ENCODE results near the gene C19orf25. TPM values are rescaled to one million over a fixed set of nuclear protein-coding genes. Genes with fewer than 3 reads are reported as not detected.

The C19orf25 gene
- total and polyA plus RNA-seq, 2 of the 13 experiments (the other 11 are each of a cell fraction or from before 2014, with no cell fraction given), result 14.2 to 32.4 TPM

DNA sequence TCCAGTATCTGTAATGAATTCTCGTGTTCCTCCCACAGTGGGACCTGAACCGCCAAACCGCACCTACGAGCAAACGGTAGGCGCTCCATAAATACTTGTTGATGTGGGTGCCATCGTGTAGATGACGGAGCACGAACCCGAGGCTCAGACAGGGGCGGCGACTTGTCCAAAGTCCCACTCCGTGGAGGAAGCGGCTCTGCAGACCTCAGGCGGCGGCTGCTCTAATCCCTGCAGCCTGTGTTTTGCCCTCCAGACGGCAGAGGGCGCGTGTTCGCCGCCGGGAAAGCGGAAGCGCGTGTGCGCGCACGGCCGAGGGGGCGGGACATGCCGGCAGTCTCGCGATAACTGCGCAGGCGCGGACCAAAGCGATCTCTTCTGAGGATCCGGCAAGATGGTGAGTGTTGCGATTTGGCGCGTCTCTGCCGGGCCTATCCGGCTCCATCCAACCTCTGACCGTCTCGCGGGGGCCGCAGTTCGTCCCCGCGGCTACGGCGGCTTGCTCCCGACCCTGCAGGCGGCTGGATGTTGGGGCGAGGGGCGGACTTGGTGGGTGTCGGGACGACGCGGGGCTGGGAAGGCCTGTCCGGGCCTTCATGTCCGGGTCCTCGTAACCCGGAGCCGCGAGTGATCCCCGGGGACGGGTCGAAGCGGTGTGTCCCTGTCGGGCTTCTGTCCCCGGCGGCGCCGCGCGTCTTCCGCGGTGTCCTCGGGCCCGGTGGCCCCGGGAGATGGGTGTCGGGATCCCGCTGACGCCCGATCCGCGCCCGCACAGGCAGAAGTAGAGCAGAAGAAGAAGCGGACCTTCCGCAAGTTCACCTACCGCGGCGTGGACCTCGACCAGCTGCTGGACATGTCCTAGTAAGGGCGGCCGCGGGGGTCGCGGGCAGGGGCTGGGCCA is 40.7 kb downstream of the C19orf25 start, which contains the start of gene RPS15 (continued):
- TF ChIP-seq, protein P1, sequence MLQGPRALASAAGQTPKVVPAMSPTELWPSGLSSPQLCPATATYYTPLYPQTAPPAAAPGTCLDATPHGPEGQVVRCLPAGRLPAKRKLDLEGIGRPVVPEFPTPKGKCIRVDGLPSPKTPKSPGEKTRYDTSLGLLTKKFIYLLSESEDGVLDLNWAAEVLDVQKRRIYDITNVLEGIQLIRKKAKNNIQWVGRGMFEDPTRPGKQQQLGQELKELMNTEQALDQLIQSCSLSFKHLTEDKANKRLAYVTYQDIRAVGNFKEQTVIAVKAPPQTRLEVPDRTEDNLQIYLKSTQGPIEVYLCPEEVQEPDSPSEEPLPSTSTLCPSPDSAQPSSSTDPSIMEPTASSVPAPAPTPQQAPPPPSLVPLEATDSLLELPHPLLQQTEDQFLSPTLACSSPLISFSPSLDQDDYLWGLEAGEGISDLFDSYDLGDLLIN (CRISPR knock-in tag; IDR thresholded peaks at IDR 0.05; ENCODE audit: borderline replicate concordance), result peak; percentile 94; the same call in 1 of the 2 replicates
- TF ChIP-seq CSRNP1 (CRISPR knock-in tag; IDR thresholded peaks at IDR 0.05) (peak; percentile 65), ZNF10 (CRISPR knock-in tag; IDR thresholded peaks at IDR 0.05; ENCODE audit: borderline replicate concordance, low read depth) (no peak), STAT6 (CRISPR knock-in tag; IDR thresholded peaks at IDR 0.05; ENCODE audit: borderline replicate concordance) (peak; percentile 78; the same call in 1 of the 2 replicates), RBAK (CRISPR knock-in tag; IDR thresholded peaks at IDR 0.05) (peak; percentile 56; the same call in 1 of the 2 replicates), ARNTL (CRISPR knock-in tag; IDR thresholded peaks at IDR 0.05) (peak; percentile 83), ZNF383 (CRISPR knock-in tag; IDR thresholded peaks at IDR 0.05; ENCODE audit: borderline replicate concordance) (0 out of 2 replicates have a peak, but pooled peaks have one; percentile 83), POGZ (CRISPR knock-in tag; IDR thresholded peaks at IDR 0.05) (peak; percentile 96), SMYD3 (CRISPR knock-in tag; IDR thresholded peaks at IDR 0.05) (peak; percentile 85), ZNF550 (CRISPR knock-in tag; IDR thresholded peaks at IDR 0.05; ENCODE audit: borderline replicate concordance) (peak; percentile 83; the same call in 1 of the 2 replicates), THAP9 (CRISPR knock-in tag; IDR thresholded peaks at IDR 0.05; ENCODE audit: borderline replicate concordance) (peak; percentile 90), HNF4G (IDR thresholded peaks at IDR 0.05; ENCODE audit: borderline replicate concordance, low read depth, low read length) (peak; percentile 72; the same call in 1 of the 2 replicates), HNF4G (CRISPR knock-in tag; IDR thresholded peaks at IDR 0.05; ENCODE audit: borderline replicate concordance, low read depth) (peak; percentile 91), ZNF773 (CRISPR knock-in tag; IDR thresholded peaks at IDR 0.05; ENCODE audit: borderline replicate concordance) (peak; percentile 65; the same call in 1 of the 2 replicates)
- TF ChIP-seq, protein P2, sequence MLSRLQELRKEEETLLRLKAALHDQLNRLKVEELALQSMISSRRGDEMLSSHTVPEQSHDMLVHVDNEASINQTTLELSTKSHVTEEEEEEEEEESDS (CRISPR knock-in tag; IDR thresholded peaks at IDR 0.05; ENCODE audit: borderline replicate concordance), result no peak
